LNCAP (cell line): Measurements from ENCODE around the gene XAB2.

ENCODE experiments used
- TF ChIP-seq, protein P1 (sequence below): fragments of 450-650 bp; IDR thresholded peaks from 2 replicates; pipeline ENCODE4 v1.5.1; 2017; ENCODE audit warnings: mild to moderate bottlenecking

Gene XAB2

DNA sequence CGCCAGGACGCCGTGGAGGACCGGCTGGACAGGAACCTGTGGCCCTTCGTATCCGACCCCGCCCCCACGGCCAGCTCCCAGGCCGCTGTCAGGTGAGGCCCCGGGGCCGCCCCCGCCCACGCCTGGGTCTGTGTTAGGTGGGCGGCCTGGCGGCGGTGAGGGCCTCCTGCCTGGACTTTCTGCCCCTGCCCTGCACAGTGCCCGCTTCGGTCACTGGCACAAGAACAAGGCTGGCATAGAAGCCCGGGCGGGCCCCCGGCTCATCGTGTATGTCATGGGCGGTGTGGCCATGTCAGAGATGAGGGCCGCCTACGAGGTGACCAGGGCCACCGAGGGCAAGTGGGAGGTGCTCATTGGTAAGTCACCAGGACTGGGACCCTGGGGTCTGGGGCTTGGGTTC, 17.8 kb upstream of the XAB2 start:
- TF ChIP-seq, protein P1, sequence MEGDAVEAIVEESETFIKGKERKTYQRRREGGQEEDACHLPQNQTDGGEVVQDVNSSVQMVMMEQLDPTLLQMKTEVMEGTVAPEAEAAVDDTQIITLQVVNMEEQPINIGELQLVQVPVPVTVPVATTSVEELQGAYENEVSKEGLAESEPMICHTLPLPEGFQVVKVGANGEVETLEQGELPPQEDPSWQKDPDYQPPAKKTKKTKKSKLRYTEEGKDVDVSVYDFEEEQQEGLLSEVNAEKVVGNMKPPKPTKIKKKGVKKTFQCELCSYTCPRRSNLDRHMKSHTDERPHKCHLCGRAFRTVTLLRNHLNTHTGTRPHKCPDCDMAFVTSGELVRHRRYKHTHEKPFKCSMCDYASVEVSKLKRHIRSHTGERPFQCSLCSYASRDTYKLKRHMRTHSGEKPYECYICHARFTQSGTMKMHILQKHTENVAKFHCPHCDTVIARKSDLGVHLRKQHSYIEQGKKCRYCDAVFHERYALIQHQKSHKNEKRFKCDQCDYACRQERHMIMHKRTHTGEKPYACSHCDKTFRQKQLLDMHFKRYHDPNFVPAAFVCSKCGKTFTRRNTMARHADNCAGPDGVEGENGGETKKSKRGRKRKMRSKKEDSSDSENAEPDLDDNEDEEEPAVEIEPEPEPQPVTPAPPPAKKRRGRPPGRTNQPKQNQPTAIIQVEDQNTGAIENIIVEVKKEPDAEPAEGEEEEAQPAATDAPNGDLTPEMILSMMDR, result no peak

DNA sequence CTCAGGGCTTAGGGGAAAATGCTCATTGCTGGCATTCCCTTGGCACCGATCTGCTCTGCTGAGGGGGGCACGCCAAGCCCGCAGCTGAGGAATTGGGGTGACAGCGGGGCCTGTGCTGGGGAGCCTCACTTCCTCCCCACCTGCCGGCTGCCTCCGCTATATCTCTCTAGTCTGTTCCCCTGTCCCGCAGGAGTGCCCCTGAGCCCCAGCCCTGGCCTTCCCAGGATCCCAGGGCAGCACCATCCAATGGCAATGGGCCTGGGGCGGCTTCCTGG, 17.0 kb upstream of the XAB2 start:
- TF ChIP-seq, protein P1, result no peak

DNA sequence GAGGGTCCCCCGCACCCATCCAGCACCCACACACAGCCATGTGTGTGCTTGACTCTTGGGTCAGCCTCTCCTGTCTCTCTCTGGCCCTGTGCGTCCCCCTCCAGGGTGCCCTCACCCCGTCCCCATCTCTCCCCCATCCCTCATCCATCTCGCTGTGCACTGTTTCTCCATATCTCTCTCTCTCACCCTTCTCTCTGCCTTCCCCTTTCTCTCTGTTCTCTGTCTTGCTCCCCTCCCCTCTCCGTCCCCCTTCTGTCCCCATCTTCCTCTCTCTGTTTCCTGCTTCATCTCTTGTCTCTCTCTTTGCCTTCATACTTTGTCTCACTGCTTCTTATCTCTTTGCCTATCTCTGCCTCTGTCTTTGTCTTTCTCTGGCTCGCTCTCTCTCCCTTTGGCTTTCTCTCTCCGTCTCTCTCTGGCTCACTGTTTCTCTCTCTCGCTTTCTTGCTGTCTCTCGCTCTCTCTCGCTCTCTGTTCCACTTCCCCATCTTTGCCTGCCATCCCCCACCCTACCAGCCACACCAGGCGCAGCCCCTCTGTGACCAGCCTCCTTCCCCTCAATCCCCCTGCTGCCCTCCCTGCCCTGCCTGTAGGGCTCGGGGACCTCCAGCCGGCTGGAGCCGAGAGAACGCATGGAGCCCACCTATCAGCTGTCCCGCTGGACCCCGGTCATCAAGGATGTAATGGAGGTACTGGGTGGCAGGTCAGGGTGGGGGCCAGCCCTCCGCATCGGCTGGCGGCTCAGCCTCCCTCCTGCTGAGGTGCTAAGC, 16.5 kb upstream of the XAB2 start:
- TF ChIP-seq, protein P1, result no peak

DNA sequence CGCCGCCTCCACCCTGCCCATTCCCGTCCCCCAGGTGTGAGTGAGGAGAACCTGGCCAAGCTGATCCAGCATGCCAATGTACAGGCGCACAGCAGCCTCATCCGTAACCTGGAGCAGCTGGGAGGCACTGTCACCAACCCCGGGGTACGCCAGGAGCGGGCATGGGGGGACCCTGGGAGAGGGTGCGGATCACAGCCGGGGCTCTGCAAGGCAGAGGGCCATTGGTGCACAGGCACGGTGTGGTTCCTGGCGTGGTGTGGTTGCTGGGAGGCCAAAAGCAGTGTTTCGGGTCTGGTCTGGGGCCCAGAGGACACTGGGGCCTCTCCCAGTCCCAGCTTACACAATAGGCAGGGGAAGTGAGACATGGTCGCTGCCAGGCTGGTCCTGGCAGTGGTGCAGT, 15.8 kb upstream of the XAB2 start:
- TF ChIP-seq, protein P1, result no peak

DNA sequence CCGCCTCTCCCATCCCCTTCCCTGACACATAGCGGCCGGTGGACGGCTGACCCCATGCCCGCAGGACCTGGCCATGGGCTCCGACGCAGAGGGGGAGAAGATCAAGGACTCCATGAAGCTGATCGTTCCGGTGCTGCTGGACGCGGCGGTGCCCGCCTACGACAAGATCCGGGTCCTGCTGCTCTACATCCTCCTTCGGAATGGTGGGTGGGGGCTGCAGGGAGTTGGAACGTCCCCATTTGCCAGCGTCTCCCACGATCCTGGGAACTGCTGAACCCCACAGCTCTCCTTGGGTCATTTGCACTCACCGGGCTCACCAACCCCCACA, 15.2 kb upstream of the XAB2 start:
- TF ChIP-seq, protein P1, result no peak

DNA sequence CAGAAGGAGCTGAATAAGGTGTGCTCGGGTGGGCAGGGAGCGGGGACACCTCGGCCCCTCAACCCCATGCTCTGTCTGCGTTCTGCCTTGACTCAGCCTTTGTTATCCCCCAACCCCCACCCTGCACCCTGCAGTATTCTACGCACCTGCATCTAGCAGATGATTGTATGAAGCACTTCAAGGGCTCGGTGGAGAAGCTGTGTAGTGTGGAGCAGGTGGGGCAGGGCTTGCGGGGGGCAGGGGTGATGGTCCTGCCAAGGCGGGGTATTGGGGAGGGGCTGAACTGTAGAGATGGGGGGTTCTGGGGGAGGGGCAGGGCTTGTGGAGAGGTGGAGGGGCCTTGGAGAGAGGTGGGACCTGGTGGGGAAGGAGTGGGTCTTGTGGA, 13.7 kb upstream of the XAB2 start:
- TF ChIP-seq, protein P1, result no peak

DNA sequence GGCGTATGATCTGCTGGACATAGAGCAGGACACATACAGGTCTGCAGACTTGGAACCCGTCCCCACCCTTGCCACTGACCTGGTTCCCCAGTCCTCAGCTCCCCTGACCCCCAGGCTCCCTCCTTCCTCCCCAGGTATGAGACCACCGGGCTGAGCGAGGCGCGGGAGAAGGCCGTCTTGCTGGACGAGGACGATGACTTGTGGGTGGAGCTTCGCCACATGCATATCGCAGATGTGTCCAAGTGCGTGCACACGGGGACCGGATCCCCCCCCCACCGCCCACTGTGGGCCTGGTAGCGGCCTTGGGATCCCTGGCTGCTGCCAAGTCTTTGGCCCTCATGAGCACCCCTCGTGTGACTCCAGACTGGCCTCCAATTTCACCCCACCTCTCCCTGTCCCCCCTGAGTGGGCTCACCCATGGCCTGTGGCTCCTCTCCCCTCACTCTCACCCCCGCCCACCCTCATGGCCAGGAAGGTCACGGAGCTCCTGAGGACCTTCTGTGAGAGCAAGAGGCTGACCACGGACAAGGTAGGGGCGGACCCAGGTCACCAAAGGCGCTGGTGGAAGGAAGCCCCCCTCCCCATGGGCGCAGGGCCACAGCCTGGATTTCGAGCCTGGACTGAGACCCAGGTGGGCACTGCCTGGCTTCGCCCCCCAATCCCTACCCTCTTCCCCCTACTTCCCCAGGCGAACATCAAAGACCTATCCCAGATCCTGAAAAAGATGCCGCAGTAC, 13.1 kb upstream of the XAB2 start:
- TF ChIP-seq, protein P1, result no peak
